VCaP (cell line): ENCODE results near the gene ZFHX3.

Source experiments
- H3K27ac ChIP-seq: fragments of 450-650 bp; 2 replicates; pipeline ENCODE4 v1.5.1; 2017
- CTCF ChIP-seq: fragments of 450-650 bp; conservative IDR thresholded peaks from 2 replicates; pipeline ENCODE4 v1.5.1; 2017; ENCODE audit warnings: mild to moderate bottlenecking, moderate library complexity

The ZFHX3 gene

GRCh38 chr16:72884037-72884436 lies 163.9 kb downstream of the ZFHX3 start:
- H3K27ac ChIP-seq: no peak overlapping the region
- TF ChIP-seq CTCF: no peak

GRCh38 chr16:72879846-72880245 lies 168.1 kb downstream of the ZFHX3 start:
- no peak overlapping the region for H3K27ac ChIP-seq
- no peak for TF ChIP-seq CTCF

GRCh38 chr16:72878301-72879269 lies 169.3 kb downstream of the ZFHX3 start:
- no peak overlapping the region for H3K27ac ChIP-seq
- no peak for TF ChIP-seq CTCF

- no peak overlapping the region for H3K27ac ChIP-seq
- no peak for TF ChIP-seq CTCF
Measured at GRCh38 chr16:72877374-72878028, 170.4 kb downstream of the ZFHX3 start.

- TF ChIP-seq CTCF: no peak
- no peak overlapping the region for H3K27ac ChIP-seq
Measured at GRCh38 chr16:72876981-72877373, 171.0 kb downstream of the ZFHX3 start.

- no peak overlapping the region for H3K27ac ChIP-seq
- TF ChIP-seq CTCF: no peak
Measured at GRCh38 chr16:72876221-72876620, 171.7 kb downstream of the ZFHX3 start.

- H3K27ac ChIP-seq: no peak overlapping the region; the same call in 1 of the 2 replicates
- no peak for TF ChIP-seq CTCF
Measured at GRCh38 chr16:72875291-72876031, 172.5 kb downstream of the ZFHX3 start.
